GM12878 (cell line): ENCODE measurements around the gene CETP. TPM values are rescaled to one million over a fixed set of nuclear protein-coding genes. Genes with fewer than 3 reads are reported as not detected.

Experiments used
- ATAC-seq: fragments of 200-7000 bp; cut with Tn5 transposase; 3 replicates; pipeline ENCODE4 v1.9.1; 2020; ENCODE audit warnings: mild to moderate bottlenecking, moderate library complexity
- BruUV-seq: library from RNA; stranded (reverse); fragments of 400-500 nt; replicated peaks from 2 replicates; lab custom pipeline; 2021; lab: Mats Ljungman, UMichigan
- CTCF ChIA-PET: fragments of 300-600 bp; sonication (Branson Sonifier 250); formaldehyde crosslinking; extraction: SDS; loops from one replicate; lab custom pipeline; 2021; ENCODE audit warnings: inconsistent platforms; lab: Yijun Ruan, JAX
- POLR2A ChIA-PET: fragments of 350-600 bp; formaldehyde crosslinking; extraction: SDS; loops from one replicate; lab custom pipeline; 2021; ENCODE audit warnings: inconsistent platforms; lab: Charles Lee
- RAD21 ChIA-PET: fragments of 300-600 bp; sonication (Branson Sonifier 250); formaldehyde crosslinking; loops from one replicate; lab custom pipeline; 2023; ENCODE audit warnings: antibody characterized with exemption; ENCODE audit not compliant: unreplicated experiment; lab: Charles Lee
- SMC1A ChIA-PET: fragments of 300-600 bp; sonication (Branson Sonifier 250); formaldehyde crosslinking; loops from one replicate; lab custom pipeline; 2023; ENCODE audit not compliant: unreplicated experiment, uncharacterized antibody; lab: Charles Lee
- DNase-seq: peaks from one replicate; pipeline ENCODE4 v3.0.0-alpha.2; 2011; ENCODE audit warnings: low read depth, low spot score
- FAIRE-seq: peaks from 3 replicates; lab custom pipeline; 2011; peaks lifted over from hg19 to GRCh38; lab: Jason Lieb, UNC
- H2AFZ ChIP-seq: 2 replicates; pipeline ENCODE4 v1.6.0; 2011; ENCODE audit warnings: low read depth, low read length, control low read depth; ENCODE audit not compliant: control insufficient read depth
- H3K27ac ChIP-seq: 2 replicates; pipeline ENCODE4 v1.5.1; 2011; ENCODE audit warnings: control low read depth; ENCODE audit not compliant: control insufficient read depth, insufficient read depth
- H3K27me3 ChIP-seq, 2 experiments: replicated peaks in 1 of 2; 2 replicates each; pipeline versions ENCODE4 v1.6.0 to v1.6.1; 2011; ENCODE audit warnings: low read length in 1 of 2; ENCODE audit not compliant: control insufficient read depth in 2 of 2, insufficient read depth in 2 of 2
- H3K36me3 ChIP-seq, 2 experiments: 2 replicates each; pipeline ENCODE4 v1.5.1; 2011; ENCODE audit warnings: low read length in 1 of 2; ENCODE audit not compliant: control insufficient read depth in 2 of 2, insufficient read depth in 2 of 2
- H3K4me1 ChIP-seq: 2 replicates; pipeline ENCODE4 v1.6.1; 2011; ENCODE audit warnings: mild to moderate bottlenecking, low read length, moderate library complexity, mixed read lengths; ENCODE audit not compliant: control insufficient read depth, insufficient read depth
- H3K4me2 ChIP-seq: 2 replicates; pipeline ENCODE4 v1.6.0; 2011; ENCODE audit warnings: control low read depth; ENCODE audit not compliant: control insufficient read depth, insufficient read depth
- H3K4me3 ChIP-seq: fragments of 200-600 bp; sonication (generic); 2 replicates; pipeline ENCODE4 v1.5.1; 2016
- H3K79me2 ChIP-seq: 2 replicates; pipeline ENCODE4 v1.6.0; 2011; ENCODE audit warnings: low read length; ENCODE audit not compliant: control insufficient read depth, insufficient read depth
- H3K9ac ChIP-seq: 2 replicates; pipeline ENCODE4 v1.8.0; 2011; ENCODE audit warnings: low read length, control low read depth, mixed read lengths; ENCODE audit not compliant: control insufficient read depth, insufficient read depth
- H3K9me3 ChIP-seq: replicated peaks from 3 replicates; pipeline ENCODE4 v1.5.1; 2011; ENCODE audit warnings: mild to moderate bottlenecking, low read length; ENCODE audit not compliant: control insufficient read depth, insufficient read depth
- H4K20me1 ChIP-seq: 2 replicates; pipeline ENCODE4 v1.6.0; 2011; ENCODE audit not compliant: control insufficient read depth, insufficient read depth
- ATF2 ChIP-seq: IDR thresholded peaks from 2 replicates; pipeline ENCODE4 v1.6.1; 2012; ENCODE audit warnings: low read length, inconsistent platforms
- ATF3 ChIP-seq: IDR thresholded peaks from 2 replicates; pipeline ENCODE4 v1.6.1; 2011; ENCODE audit warnings: low read depth, mild to moderate bottlenecking, low read length, moderate library complexity, borderline replicate concordance; ENCODE audit errors: extremely low read depth
- BHLHE40 ChIP-seq, 2 experiments: fragments of 450-650 bp in 1 of 2; IDR thresholded peaks; 2 replicates each; pipeline ENCODE4 v1.6.1; 2011 to 2017; ENCODE audit warnings: low read depth in 2 of 2, borderline replicate concordance in 1 of 2, improper control_type of control experiment in 1 of 2, low read length in 1 of 2, mild to moderate bottlenecking in 1 of 2
- CBX5 ChIP-seq: sonication (generic); IDR thresholded peaks from 2 replicates; pipeline ENCODE4 v1.6.1; 2016; ENCODE audit warnings: low read depth, moderate library complexity, mild to moderate bottlenecking, inconsistent platforms
- CHD2 ChIP-seq: IDR thresholded peaks from 2 replicates; pipeline ENCODE4 v1.6.1; 2011; ENCODE audit warnings: low read depth, low read length, improper control_type of control experiment, borderline replicate concordance
- CREB1 ChIP-seq: IDR thresholded peaks from 2 replicates; pipeline ENCODE4 v1.6.1; 2012; ENCODE audit warnings: low read depth, mild to moderate bottlenecking, inconsistent platforms
- IKZF2 ChIP-seq, 2 experiments: fragments of 450-650 bp; IDR thresholded peaks; 2 replicates each; pipeline ENCODE4 v1.6.1; 2017; ENCODE audit warnings: mild to moderate bottlenecking in 2 of 2, moderate library complexity in 2 of 2
- IRF5 ChIP-seq: fragments of 450-650 bp; IDR thresholded peaks from 2 replicates; pipeline ENCODE4 v1.6.1; 2017; ENCODE audit warnings: borderline replicate concordance
- MXI1 ChIP-seq: fragments of 150-350 bp; IDR thresholded peaks from 2 replicates; pipeline ENCODE4 v1.6.1; 2011; ENCODE audit warnings: low read depth, mild to moderate bottlenecking, inconsistent platforms, low read length, improper control_type of control experiment
- MYC ChIP-seq: IDR thresholded peaks from 2 replicates; pipeline ENCODE4 v1.6.1; 2011; ENCODE audit warnings: mild to moderate bottlenecking, low read length, moderate library complexity, inconsistent platforms; ENCODE audit not compliant: insufficient read depth, insufficient replicate concordance, insufficient read length, severe bottlenecking
- POLR2AphosphoS2 ChIP-seq: IDR thresholded peaks from 2 replicates; pipeline ENCODE4 v1.6.1; 2011; ENCODE audit warnings: low read depth, mild to moderate bottlenecking, low read length, improper control_type of control experiment, moderate library complexity
- RELB ChIP-seq: fragments of 450-650 bp; IDR thresholded peaks from 2 replicates; pipeline ENCODE4 v1.6.1; 2017; ENCODE audit warnings: low read depth, mild to moderate bottlenecking, moderate library complexity
- SREBF2 ChIP-seq: IDR thresholded peaks from 2 replicates; pipeline ENCODE4 v1.6.1; 2012; ENCODE audit warnings: mild to moderate bottlenecking, low read length
- ZNF217 ChIP-seq: fragments of 450-650 bp; IDR thresholded peaks from 2 replicates; pipeline ENCODE4 v1.6.1; 2017; ENCODE audit warnings: antibody characterized with exemption, mild to moderate bottlenecking
- WGBS: methylation state at CpG from one replicate; pipeline ENCODE4 v1.1.6; 2016; ENCODE audit warnings: low lambda C conversion rate; ENCODE audit not compliant: insufficient replicate concordance, insufficient coverage; ENCODE audit errors: missing lambda C conversion rate; 5-methylcytosine and 5-hydroxymethylcytosine counted together
- in situ Hi-C: fragments of 300-500 bp; cut with MboI; formaldehyde crosslinking; loops from 9 replicates; pipeline ENCODE4 v1.14.3; 2018; ENCODE audit warnings: mixed read lengths
- intact Hi-C: fragments of 100-400 bp; cut with micrococcal nuclease; formaldehyde crosslinking; loops from one replicate; pipeline ENCODE4 v1.14.2; 2022; ENCODE audit not compliant: unreplicated experiment
- polyA plus RNA-seq, 11 experiments: library from polyadenylated mRNA; depleted of rRNA in 4 of 11; unstranded in 6 of 11; stranded (reverse) in 5 of 11; fragments of >200 nt; fragmentation: Nextera tagmentation in 4 of 11; fragmentation: Illumina TruSeq in 1 of 11; extraction: Ambion mirVana in 4 of 11; extraction: Trizol in 1 of 11; gene quantifications; 1 replicate in 1 of 11; 2 replicates in 10 of 11; pipeline versions ENCODE4 v1.2.1 to v1.2.3, GENCODE V29; 2011 to 2016; ENCODE audit warnings: inconsistent platforms in 2 of 11, missing spikeins in 2 of 11, low read depth in 1 of 11
- total RNA-seq, 4 experiments: library from RNA; depleted of rRNA in 3 of 4; stranded (reverse); fragments of >200 nt in 3 of 4; fragmentation: Illumina TruSeq in 1 of 4; extraction: Trizol in 1 of 4; gene quantifications; 2 replicates each; pipeline versions ENCODE4 v1.2.1 to v1.2.3, GENCODE V29; 2013 to 2021

CETP gene
- total and polyA plus RNA-seq, 10 of the 15 experiments (the other 5 are each of a cell fraction or from before 2014, with no cell fraction given): 1.2 to 6.4 (median 2.1) TPM

GRCh38 chr16:56950881-56951771 lies 10.6 kb upstream of the CETP start:
- Histone ChIP-seq H3K4me3 (no peak overlapping the region), H3K79me2 (no peaks in the 10 kb centered on the region), H3K27ac (no peak overlapping the region), H3K27me3 (no peaks in the 10 kb centered on the region), H3K9ac (no peak overlapping the region), H2AFZ (peak overlapping the region; percentile 12), H3K9me3 (no peaks in the 10 kb centered on the region), H4K20me1 (no peaks in the 10 kb centered on the region), H3K36me3 (no peaks in the 10 kb centered on the region), H3K4me1 (peaks cover 18% of the 10 kb centered on the region), H3K4me2 (peak overlapping the region; percentile 34; the same call in 1 of the 2 replicates)
- ChIA-PET SMC1A (interaction anchor here (0.7 to 5.6 kb wide), 29 partner anchors 9 to 582 kb away, joined by 3 to 86 read pairs (median 4); partner anchors contain the start of genes NUP93 and SLC12A3), CTCF (interaction anchor here (0.6 to 6.3 kb wide), 34 partner anchors 7 to 220 kb away, joined by 3 to 247 read pairs (median 5); partner anchors contain the start of genes CETP and SLC12A3), RAD21 (interaction anchor here (0.7 to 6.8 kb wide), 28 partner anchors 10 to 249 kb away, joined by 3 to 126 read pairs (median 4); partner anchors contain the start of genes HERPUD1 and SLC12A3), POLR2A (interaction anchor here (0.9 to 2.7 kb wide), 9 partner anchors 9 to 85 kb away, joined by 3 to 19 read pairs (median 5); no protein-coding TSS in a partner anchor)
- FAIRE-seq (no peak), ATAC-seq (peak; percentile 86), DNase-seq (no peak)
- in situ Hi-C loops: loop anchor here (5.0 kb wide), 1 partner anchor 84 kb away; the partner anchor contains the start of gene SLC12A3
- WGBS: 23% methylated on average over 15 of the region's 15 CpGs
- intact Hi-C loops: loop anchor here (1.0 kb wide), 2 partner anchors 84 to 158 kb away; no protein-coding TSS in a partner anchor
- no TSS peak for BruUV-seq
- TF ChIP-seq IKZF2 (IDR thresholded peaks at IDR 0.05) (peak; percentile 89 to 93), ZNF217 (0 out of 2 replicates have a peak, but pooled peaks have one; percentile 52), ATF3 (no peak), CREB1 (no peak), MYC (no peak), IRF5 (no peak), MXI1 (no peak), RELB (peak; percentile 79), CHD2 (0 out of 2 replicates have a peak, but pooled peaks have one; percentile 20), BHLHE40 (IDR thresholded peaks at IDR 0.05; ENCODE audit: borderline replicate concordance in 1 of 2, low read depth in 2 of 2, low read length in 1 of 2) (peak; percentile 51 to 67; a peak in 3 of 4 replicates), POLR2AphosphoS2 (no peak), ATF2 (no peak), SREBF2 (no peak), CBX5 (no peak)
